NCI-H128 (cell line): ENCODE data around the gene PAX5.

ENCODE experiments used
- DNase-seq: peaks from one replicate; lab custom pipeline; 2025; ENCODE audit not compliant: unreplicated experiment; lab: John Stamatoyannopoulos, UW

Gene PAX5

DNA sequence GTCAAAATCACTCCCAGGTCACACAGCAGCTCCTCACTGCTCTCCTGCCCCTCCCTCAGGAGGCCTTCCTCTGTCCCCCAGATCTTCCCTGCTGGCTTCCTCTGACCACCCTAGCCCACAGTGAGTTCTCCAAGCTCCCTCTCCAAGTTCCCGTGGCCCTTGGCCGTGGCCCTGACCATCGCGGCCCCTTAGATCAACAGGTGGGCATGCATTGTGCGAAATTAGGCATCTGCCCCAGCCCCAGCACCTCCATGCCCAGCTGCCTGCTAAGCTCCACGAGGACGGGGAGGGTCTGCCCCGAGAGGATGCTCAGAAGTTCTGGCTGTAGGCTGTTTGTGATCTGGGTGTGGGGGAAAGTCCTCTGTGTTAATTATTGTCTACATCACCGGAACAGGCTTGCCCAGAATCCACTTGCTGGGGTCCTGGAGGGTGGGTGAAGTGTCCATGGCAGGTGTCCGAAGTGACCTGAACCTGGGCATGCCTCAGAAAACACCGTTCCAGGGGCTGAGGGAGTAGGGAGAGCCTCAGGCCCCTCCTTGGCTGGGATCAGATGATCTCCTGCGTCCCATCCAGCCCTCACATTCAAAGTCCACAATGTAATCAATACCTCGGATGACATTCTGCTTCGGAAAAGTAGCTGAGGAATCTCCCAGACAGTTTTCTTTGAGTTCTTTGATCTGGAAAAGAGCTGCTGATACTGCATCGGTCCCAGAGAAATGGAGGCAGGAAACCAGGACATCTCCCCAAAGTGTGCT is 194.8 kb downstream of the PAX5 start:
- no peak for DNase-seq

- DNase-seq, result no peak
Observed at GRCh38 chr9:36837431-36838405, 196.3 kb downstream of the PAX5 start.

DNA sequence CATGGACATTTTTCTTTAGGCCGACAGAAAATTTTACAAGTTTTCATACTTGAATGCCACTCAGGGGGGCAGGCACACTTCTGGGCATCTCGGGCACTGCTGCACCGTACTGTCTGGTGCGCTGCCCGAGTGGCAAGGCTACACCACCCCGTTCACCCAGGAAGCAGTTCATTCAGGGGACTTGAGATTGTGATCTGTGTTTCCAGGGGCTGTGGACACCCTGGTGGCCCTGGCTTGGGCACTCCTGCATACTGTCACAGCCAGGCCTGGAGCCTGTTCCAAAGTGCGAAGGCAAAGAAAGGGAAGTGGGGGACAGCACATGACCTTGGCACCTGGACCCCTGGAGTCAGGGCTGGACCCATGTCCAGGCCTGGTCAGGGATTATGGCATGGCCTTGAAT is 197.6 kb downstream of the PAX5 start:
- no peak for DNase-seq

DNA sequence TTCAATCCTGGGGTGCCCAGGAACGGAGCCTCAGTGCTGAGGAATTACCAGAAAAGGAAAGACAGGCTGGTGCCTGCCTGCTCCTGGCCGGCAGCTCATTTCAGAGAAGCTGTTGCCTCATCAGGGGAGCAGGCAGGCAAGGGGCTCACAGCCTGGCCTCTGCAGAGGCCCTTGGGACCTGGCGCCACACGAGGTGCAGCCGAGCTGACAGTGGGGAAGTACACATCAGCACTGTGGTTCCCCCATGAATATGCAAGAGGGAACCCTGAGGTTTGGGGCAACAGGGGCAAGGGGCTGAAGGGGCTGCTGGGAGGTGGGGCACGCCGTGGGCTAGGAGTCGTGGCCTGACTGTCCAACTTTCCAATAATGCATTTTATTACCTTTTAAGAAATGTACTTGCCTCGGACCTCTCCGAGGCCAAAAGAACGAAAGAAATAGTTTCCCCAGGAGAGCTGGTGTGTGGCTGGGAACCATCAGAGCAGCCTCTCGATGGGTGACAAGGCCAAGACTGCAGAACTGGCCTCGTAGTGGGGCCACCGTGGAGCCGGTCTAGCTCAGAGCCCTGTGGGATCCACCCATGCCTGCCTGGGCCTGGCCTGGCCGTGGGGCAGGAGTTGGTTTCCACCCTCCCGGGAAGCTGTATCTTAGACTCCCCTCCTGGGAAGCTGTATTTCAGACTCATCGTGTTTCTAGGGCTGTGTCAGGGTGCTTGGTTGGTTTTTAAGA is 198.6 kb downstream of the PAX5 start:
- no peak for DNase-seq

GRCh38 chr9:36834736-36835135 is 199.3 kb downstream of the PAX5 start:
- no peak for DNase-seq

DNA sequence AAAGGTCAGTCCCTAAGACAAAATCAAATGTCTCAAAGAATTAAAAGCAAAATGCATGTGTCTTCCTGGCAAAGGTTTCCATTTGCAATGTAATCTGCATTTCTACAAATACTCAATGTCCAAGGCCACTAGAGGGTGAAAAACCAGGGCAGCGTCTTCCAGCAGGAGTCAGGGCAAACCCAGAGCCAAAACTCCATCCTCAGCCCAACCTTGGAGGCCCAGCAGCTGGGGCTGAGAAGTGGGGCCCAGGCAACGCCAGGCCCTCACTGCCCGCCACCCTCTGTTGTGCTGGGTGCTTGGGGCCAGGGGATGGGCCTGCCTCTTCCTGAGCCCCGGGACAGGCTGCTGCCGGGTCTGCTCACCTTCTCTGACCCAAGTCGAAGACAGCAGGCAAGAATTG is 200.1 kb downstream of the PAX5 start:
- no peak for DNase-seq

- DNase-seq, result no peak
Observed at GRCh38 chr9:36832164-36832795, 201.8 kb downstream of the PAX5 start.

DNA sequence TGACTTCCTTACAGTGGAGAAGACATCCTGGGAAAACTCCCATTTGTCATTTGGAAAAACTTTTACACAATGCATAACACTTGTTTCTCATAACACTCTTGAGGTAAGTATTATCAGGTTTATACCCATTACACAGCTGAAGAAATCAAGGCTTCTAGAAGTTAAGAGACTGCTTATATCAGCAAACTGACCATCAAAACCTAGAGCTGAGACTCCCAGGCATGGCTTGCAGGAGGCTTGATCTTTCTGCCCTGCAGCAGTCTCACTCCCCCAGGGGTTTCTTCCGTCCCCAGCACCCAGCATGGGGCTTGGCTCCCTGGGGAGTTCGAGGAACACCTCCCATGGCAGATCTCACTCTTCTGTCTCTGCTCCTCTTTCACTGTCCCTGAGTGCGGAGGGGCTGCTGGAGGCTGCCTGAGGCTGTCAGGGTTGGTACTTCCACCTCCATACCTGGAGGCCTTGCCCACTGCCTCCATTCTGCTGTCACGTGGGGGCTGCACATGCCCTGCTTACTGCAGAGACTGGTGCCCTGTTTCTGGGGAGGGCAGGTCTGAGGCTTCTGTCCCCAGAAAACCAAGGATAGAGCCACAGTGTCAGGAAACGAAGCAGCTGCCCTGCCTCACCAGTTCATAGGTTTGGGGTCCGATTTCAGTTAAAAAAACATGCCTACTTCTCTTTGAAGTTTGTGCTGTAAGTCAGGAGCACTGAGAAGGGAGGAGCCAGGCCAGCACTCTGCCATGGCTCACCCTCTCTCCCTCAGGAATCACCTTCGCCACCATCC is 202.5 kb downstream of the PAX5 start:
- DNase-seq, result no peak

- DNase-seq, result no peak
Observed at GRCh38 chr9:36828611-36829013, 205.5 kb downstream of the PAX5 start.

DNA sequence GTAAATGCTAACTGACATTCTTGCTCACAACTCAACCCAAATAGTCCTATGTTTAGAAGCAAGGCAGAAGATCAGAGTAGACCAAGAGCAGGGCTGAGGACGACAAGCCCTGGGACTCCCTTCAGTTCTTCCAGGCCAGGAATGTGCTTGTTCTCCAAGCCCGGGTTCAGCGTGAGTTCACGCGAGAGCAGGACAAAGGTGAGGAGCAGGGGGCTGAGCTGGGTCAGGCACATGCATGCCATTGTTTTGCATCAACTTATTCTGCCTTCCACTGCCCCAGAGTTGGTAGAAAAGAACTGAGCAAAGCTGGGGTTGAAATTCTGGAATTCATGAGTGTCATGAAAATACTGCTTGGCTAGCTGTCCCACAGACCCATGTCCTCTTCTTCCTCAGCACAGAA is 206.5 kb downstream of the PAX5 start:
- no peak for DNase-seq

GRCh38 chr9:36826581-36826980 is 207.5 kb downstream of the PAX5 start:
- DNase-seq, result no peak

DNA sequence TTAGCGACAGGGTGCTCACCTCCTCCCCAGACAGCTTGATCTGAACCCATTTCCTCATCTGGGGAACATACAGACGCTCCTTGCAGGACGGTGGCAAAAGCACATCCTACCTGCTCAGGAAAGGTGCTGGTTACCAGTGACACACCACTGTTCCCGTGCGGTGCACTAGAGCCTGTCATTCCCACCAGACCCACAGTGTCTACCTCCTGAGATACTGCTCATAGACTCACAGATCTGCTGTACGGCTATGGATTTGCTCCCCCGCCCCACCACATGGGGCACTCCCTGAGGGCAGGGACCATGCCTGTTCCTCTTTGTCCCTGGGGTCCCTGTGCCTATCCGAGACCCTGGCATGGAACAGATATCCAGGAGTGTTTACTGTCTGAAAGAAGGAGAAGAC is 208.9 kb downstream of the PAX5 start:
- DNase-seq, result no peak

GRCh38 chr9:36823934-36824333 is 210.1 kb downstream of the PAX5 start:
- no peak for DNase-seq

DNA sequence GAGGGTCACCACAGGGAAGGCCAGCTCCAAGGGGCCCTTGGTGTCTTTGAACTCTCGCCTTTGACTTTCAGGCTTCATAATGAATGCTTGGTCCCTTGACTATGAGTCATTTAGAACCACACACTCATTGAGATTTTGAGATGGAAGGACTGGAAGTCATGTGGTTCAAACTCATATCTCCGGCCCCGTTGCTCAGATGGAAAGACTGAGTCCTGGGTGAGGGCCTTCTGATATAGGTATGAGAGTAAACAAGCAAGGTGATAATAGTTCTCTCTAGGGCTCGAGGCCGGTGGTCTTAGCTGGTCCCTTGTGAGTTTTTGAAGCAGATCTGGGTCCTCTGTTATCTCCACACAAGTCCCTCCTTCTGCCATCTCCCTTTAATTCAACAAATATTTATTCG is 210.6 kb downstream of the PAX5 start:
- no peak for DNase-seq

- DNase-seq, result no peak
Observed at GRCh38 chr9:36822201-36822600, 211.9 kb downstream of the PAX5 start.

DNA sequence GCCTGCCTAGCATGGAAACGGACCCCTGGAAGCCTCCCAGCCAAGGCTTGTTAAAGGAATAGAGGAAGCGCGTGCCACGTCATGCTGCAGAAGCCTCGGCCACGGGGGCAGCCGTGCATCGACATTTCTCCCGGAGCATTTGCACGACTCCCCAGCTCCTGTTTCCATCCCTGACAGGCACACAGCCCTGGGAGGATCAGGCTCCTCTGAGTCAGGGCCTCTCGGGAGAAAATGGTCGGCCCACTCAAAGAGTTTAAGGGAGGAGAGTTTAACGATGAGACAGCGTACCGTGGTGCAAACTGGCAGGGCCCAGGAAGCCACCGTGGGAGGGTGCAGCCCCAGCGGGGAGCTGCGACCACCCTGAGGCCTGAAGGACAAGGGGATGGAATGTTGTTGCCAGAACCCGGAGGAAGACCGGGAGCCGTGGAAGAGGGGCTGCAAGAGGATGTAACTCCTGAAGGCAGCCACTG is 213.6 kb downstream of the PAX5 start:
- DNase-seq, result no peak

DNA sequence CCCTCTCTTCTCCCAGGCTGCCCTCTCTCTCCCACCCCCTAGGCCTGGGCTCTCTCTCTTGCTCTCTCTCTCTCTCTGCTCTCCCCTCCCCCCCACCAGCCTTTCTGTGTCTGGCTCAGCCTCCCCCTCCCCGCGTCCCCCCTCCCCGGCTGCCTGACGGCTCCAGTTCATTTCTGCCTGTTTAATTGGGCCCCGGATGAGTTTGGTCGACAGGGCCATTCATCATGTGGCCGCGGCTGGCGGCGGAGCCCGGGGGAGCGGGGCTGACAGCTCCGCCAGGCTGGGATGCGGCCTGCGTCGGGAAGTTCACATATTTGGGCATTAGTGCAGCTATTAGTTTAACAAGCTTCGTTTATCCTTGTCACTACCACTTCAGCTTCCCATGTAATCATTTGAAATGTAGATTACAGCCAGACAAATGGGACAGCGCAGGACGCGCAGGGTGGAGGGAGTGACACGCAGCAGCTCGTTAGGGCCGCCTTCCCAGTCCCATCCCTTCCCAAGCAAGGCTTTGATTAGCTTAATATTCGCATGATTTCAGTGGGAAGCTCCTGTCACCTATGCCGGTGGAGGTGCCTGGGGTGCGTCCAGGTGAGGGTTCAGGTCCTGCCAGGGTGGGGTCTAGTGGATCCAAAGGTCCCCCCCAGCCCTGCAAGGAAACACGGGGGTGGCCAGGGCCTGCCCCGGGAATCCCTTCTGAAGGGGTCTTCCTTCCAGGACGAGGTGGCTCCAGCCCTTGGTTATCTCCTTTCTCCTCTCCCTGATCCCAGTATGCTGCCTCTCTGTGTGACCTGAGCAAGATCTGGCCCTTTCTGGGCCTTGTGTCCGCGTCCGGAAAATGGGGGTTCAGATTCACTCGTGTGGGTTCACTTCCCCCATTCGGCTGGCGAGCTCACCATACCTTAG is 214.8 kb downstream of the PAX5 start:
- no peak for DNase-seq

- no peak for DNase-seq
Observed at GRCh38 chr9:36818242-36818938, 215.7 kb downstream of the PAX5 start.
